SK-N-MC (cell line): ENCODE results near the gene FFAR1.

Experiments
- EZH2 ChIP-seq: fragments of 200-600 bp; sonication (generic); IDR thresholded peaks from one replicate; pipeline ENCODE4 v1.6.1; 2017; ENCODE audit warnings: antibody characterized with exemption
- POLR2AphosphoS5 ChIP-seq: IDR thresholded peaks from 2 replicates; pipeline ENCODE4 v1.6.1; 2012; ENCODE audit warnings: mild to moderate bottlenecking, low read depth, low read length, borderline replicate concordance

GRCh38 chr19:35300339-35300649, 47.4 kb upstream of the FFAR1 start:
- no peak for TF ChIP-seq EZH2
- TF ChIP-seq POLR2AphosphoS5: no peak
